H1 (cell line): ENCODE data around the gene CPA2. TPM values are rescaled to one million over a fixed set of nuclear protein-coding genes. Genes with fewer than 3 reads are reported as not detected.

ENCODE experiments used
- CTCF ChIA-PET: fragments of 300-600 bp; sonication (Branson Sonifier 250); formaldehyde crosslinking; loops from one replicate; lab custom pipeline; 2021; ENCODE audit not compliant: partially characterized antibody; lab: Charles Lee
- POLR2A ChIA-PET: fragments of 300-600 bp; sonication (Branson Sonifier 250); formaldehyde crosslinking; loops from one replicate; lab custom pipeline; 2021; ENCODE audit warnings: inconsistent platforms; ENCODE audit not compliant: partially characterized antibody; lab: Charles Lee
- DNase-seq, 2 experiments: peaks; one replicate each; pipeline versions ENCODE4 v3.0.0 to v3.0.0-alpha.2; 2010 to 2022; ENCODE audit warnings: low spot score in 2 of 2, low read depth in 1 of 2, mixed read lengths in 1 of 2
- FAIRE-seq: peaks from 2 replicates; lab custom pipeline; 2011; peaks lifted over from hg19 to GRCh38; lab: Jason Lieb, UNC
- H2AFZ ChIP-seq: 2 replicates; pipeline ENCODE4 v1.8.1; 2012; ENCODE audit warnings: low read length, inconsistent platforms
- H2AK5ac ChIP-seq: 2 replicates; pipeline ENCODE4 v1.6.1; 2013; ENCODE audit warnings: low read depth, low read length
- H2BK120ac ChIP-seq: replicated peaks from 2 replicates; pipeline ENCODE3; 2013; ENCODE audit warnings: low read depth, low read length, inconsistent platforms
- H2BK12ac ChIP-seq: 2 replicates; pipeline ENCODE4 v1.6.1; 2013; ENCODE audit warnings: low read depth, low read length
- H2BK15ac ChIP-seq: 2 replicates; pipeline ENCODE4 v1.6.1; 2013; ENCODE audit warnings: low read length
- H2BK20ac ChIP-seq: 2 replicates; pipeline ENCODE4 v1.6.1; 2013; ENCODE audit warnings: low read length
- H2BK5ac ChIP-seq: 2 replicates; pipeline ENCODE4 v1.6.1; 2013; ENCODE audit warnings: low read depth, low read length
- H3K14ac ChIP-seq: 2 replicates; pipeline ENCODE4 v1.6.1; 2013; ENCODE audit warnings: inconsistent platforms; ENCODE audit not compliant: insufficient read length
- H3K18ac ChIP-seq: 2 replicates; pipeline ENCODE4 v1.6.1; 2013; ENCODE audit warnings: low read length; ENCODE audit errors: extremely low read depth
- H3K23ac ChIP-seq: 2 replicates; pipeline ENCODE4 v1.6.1; 2013; ENCODE audit warnings: inconsistent platforms; ENCODE audit not compliant: insufficient read length
- H3K23me2 ChIP-seq: 2 replicates; pipeline ENCODE4 v1.6.1; 2013; ENCODE audit warnings: low read depth, low read length
- H3K27ac ChIP-seq: 2 replicates; pipeline ENCODE4 v1.6.1; 2011; ENCODE audit warnings: low read depth, low read length, inconsistent platforms
- H3K27me3 ChIP-seq, 4 experiments: replicated peaks in 1 of 4; 1 replicate in 1 of 4; 2 replicates in 3 of 4; pipeline versions ENCODE4 v1.6.1 to v1.8.1; 2011 to 2013; ENCODE audit warnings: low read length in 3 of 4, mild to moderate bottlenecking in 3 of 4, inconsistent platforms in 2 of 4, mixed read lengths in 2 of 4, moderate library complexity in 1 of 4; ENCODE audit not compliant: control insufficient read depth in 3 of 4, insufficient read depth in 3 of 4; ENCODE audit errors: extremely low read depth in 1 of 4
- H3K36me3 ChIP-seq, 4 experiments: 2 replicates each; pipeline versions ENCODE4 v1.6.1 to v1.8.1; 2011 to 2013; ENCODE audit warnings: mild to moderate bottlenecking in 4 of 4, low read length in 3 of 4, moderate library complexity in 2 of 4, control low read depth in 1 of 4, inconsistent platforms in 1 of 4; ENCODE audit not compliant: insufficient read depth in 4 of 4, control insufficient read depth in 2 of 4
- H3K4ac ChIP-seq: replicated peaks from 2 replicates; pipeline ENCODE3; 2013; ENCODE audit warnings: low read length, low read depth, mixed read lengths, inconsistent platforms; ENCODE audit not compliant: insufficient read length
- H3K4me1 ChIP-seq, 4 experiments: replicated peaks in 1 of 4; 1 replicate in 1 of 4; 2 replicates in 3 of 4; pipeline versions ENCODE4 v1.6.1 to v1.8.1; 2011 to 2013; ENCODE audit warnings: low read length in 3 of 4, inconsistent platforms in 2 of 4, mixed read lengths in 1 of 4; ENCODE audit not compliant: insufficient read depth in 4 of 4, control insufficient read depth in 3 of 4
- H3K4me2 ChIP-seq, 2 experiments: 2 replicates each; pipeline versions ENCODE4 v1.6.1 to v1.8.1; 2011 to 2013; ENCODE audit warnings: low read depth in 2 of 2, low read length in 2 of 2, control low read depth in 1 of 2, inconsistent platforms in 1 of 2, mild to moderate bottlenecking in 1 of 2; ENCODE audit not compliant: insufficient read depth in 1 of 2
- H3K4me3 ChIP-seq, 4 experiments: fragments of 200-600, 300-600 bp in 1 of 4; sonication (generic), shearing (Covaris generic), sonication (Bioruptor Twin) in 1 of 4; 2 replicates each; pipeline versions ENCODE4 v1.5.1 to v1.8.1; 2011 to 2016; ENCODE audit warnings: low read length in 4 of 4, low read depth in 3 of 4, control low read depth in 2 of 4, inconsistent platforms in 2 of 4, mild to moderate bottlenecking in 2 of 4, mixed read lengths in 1 of 4, moderate library complexity in 1 of 4; ENCODE audit not compliant: insufficient read depth in 2 of 4; ENCODE audit errors: extremely low read depth in 1 of 4
- H3K56ac ChIP-seq: replicated peaks from 2 replicates; pipeline ENCODE3; 2013; ENCODE audit warnings: low read depth, mild to moderate bottlenecking, mixed read lengths, low read length, inconsistent platforms; ENCODE audit not compliant: insufficient read length
- H3K79me1 ChIP-seq: 2 replicates; pipeline ENCODE4 v1.6.1; 2013; ENCODE audit warnings: low read depth, low read length, control low read depth
- H3K79me2 ChIP-seq, 2 experiments: 2 replicates each; pipeline versions ENCODE4 v1.6.1 to v1.8.1; 2012 to 2013; ENCODE audit warnings: low read length in 2 of 2, mild to moderate bottlenecking in 2 of 2, inconsistent platforms in 1 of 2; ENCODE audit not compliant: insufficient read depth in 2 of 2, control insufficient read depth in 1 of 2
- H3K9ac ChIP-seq, 4 experiments: replicated peaks in 1 of 4; 1 replicate in 1 of 4; 2 replicates in 3 of 4; pipeline versions ENCODE4 v1.6.1 to v1.8.1; 2011 to 2013; ENCODE audit warnings: low read depth in 3 of 4, low read length in 3 of 4, control low read depth in 2 of 4, mild to moderate bottlenecking in 2 of 4, moderate library complexity in 2 of 4, inconsistent platforms in 1 of 4; ENCODE audit errors: extremely low read depth in 1 of 4
- H3K9me3 ChIP-seq, 2 experiments: 2 replicates each; pipeline versions ENCODE4 v1.6.1 to v1.8.1; 2012 to 2013; ENCODE audit warnings: mild to moderate bottlenecking in 2 of 2, moderate library complexity in 2 of 2, control low read depth in 1 of 2, inconsistent platforms in 1 of 2, low read depth in 1 of 2, low read length in 1 of 2, mixed read lengths in 1 of 2; ENCODE audit not compliant: insufficient read depth in 2 of 2
- H4K20me1 ChIP-seq, 2 experiments: replicated peaks in 1 of 2; 2 replicates each; pipeline versions ENCODE3 to v1.8.1; 2011 to 2013; ENCODE audit warnings: inconsistent platforms in 2 of 2, low read length in 2 of 2, mild to moderate bottlenecking in 1 of 2; ENCODE audit not compliant: insufficient read depth in 2 of 2, control insufficient read depth in 1 of 2
- H4K5ac ChIP-seq: 2 replicates; pipeline ENCODE4 v1.6.1; 2013; ENCODE audit warnings: low read length, low read depth, mixed read lengths, inconsistent platforms; ENCODE audit not compliant: insufficient read length
- H4K8ac ChIP-seq: 2 replicates; pipeline ENCODE4 v1.8.0; 2013; ENCODE audit warnings: mild to moderate bottlenecking, moderate library complexity, low read length, inconsistent platforms; ENCODE audit not compliant: insufficient read depth; ENCODE audit errors: extremely low read depth
- H4K91ac ChIP-seq: replicated peaks from 2 replicates; pipeline ENCODE3; 2013; ENCODE audit warnings: low read length, mixed read lengths, inconsistent platforms; ENCODE audit not compliant: insufficient read length
- ASH2L ChIP-seq: fragments of 200-600, 300-600 bp; sonication (generic); IDR thresholded peaks from one replicate; pipeline ENCODE4 v1.7.1; 2017; ENCODE audit warnings: low read length
- RAD21 ChIP-seq, 2 experiments: IDR thresholded peaks in 1 of 2; conservative IDR thresholded peaks in 1 of 2; 2 replicates each; pipeline ENCODE4 v1.6.1; 2011; ENCODE audit warnings: low read depth in 2 of 2, low read length in 2 of 2, improper control_type of control experiment in 1 of 2, inconsistent platforms in 1 of 2, mild to moderate bottlenecking in 1 of 2, moderate library complexity in 1 of 2
- SIN3A ChIP-seq, 2 experiments: IDR thresholded peaks in 1 of 2; conservative IDR thresholded peaks in 1 of 2; 2 replicates each; pipeline ENCODE4 v1.6.1; 2011 to 2012; ENCODE audit warnings: low read length in 2 of 2, improper control_type of control experiment in 1 of 2, low read depth in 1 of 2, mild to moderate bottlenecking in 1 of 2
- TBP ChIP-seq: IDR thresholded peaks from 2 replicates; pipeline ENCODE4 v1.6.1; 2011; ENCODE audit warnings: low read depth, low read length, improper control_type of control experiment
- ZNF274 ChIP-seq: IDR thresholded peaks from 2 replicates; pipeline ENCODE4 v1.7.0; 2012; ENCODE audit warnings: low read length, borderline replicate concordance; ENCODE audit errors: extremely low read depth
- WGBS, 2 experiments: shearing (Covaris generic) in 1 of 2; methylation state at CpG; one replicate each; pipeline versions ENCODE4 v1.1.6 to v1.1.7; 2013 to 2015; ENCODE audit warnings: low lambda C conversion rate in 2 of 2, mixed read lengths in 2 of 2, inconsistent platforms in 1 of 2, low coverage in 1 of 2, missing lambda C conversion rate in 1 of 2; ENCODE audit not compliant: insufficient replicate concordance in 2 of 2, insufficient coverage in 1 of 2, insufficient read length in 1 of 2; ENCODE audit errors: extremely low coverage in 1 of 2, missing lambda C conversion rate in 1 of 2; 5-methylcytosine and 5-hydroxymethylcytosine counted together
- polyA plus RNA-seq, 7 experiments: library from polyadenylated mRNA; depleted of rRNA in 3 of 7; stranded (reverse) in 5 of 7; unstranded in 2 of 7; fragments of >200 nt in 5 of 7; fragments of 200-250 nt in 2 of 7; gene quantifications; 1 replicate in 5 of 7; 2 replicates in 1 of 7; 4 replicates in 1 of 7; pipeline versions ENCODE4 v1.2.1 to v1.2.3, GENCODE V29; 2011 to 2013; ENCODE audit warnings: missing spikeins in 2 of 7, mixed read lengths in 2 of 7
- total RNA-seq: library from RNA; stranded (reverse); fragmentation: NEBNext Ultra II Directional; extraction: Animal tissue kit (Norgen Biotek cat#: 25700); gene quantifications from 2 replicates; pipeline ENCODE4 v1.2.1, GENCODE V29; 2021

CPA2 gene
- total and polyA plus RNA-seq, 2 of the 8 experiments (the other 6 are each of a cell fraction or from before 2014, with no cell fraction given): 0.21 TPM; not detected in 1

- H3K4me3 ChIP-seq: no peak overlapping the region
Observed at GRCh38 chr7:130303982-130304381, 37.3 kb downstream of the CPA2 start.

More at GRCh38 chr7:130303982-130304381, 37.3 kb downstream of the CPA2 start:
- Histone ChIP-seq H2BK5ac (no peak overlapping the region), H2BK15ac (no peak overlapping the region), H4K5ac (no peak overlapping the region), H3K23ac (no peak overlapping the region), H3K4ac (no peak overlapping the region), H3K9me3 (no peaks in the 10 kb centered on the region), H2AK5ac (no peak overlapping the region), H4K20me1 (no peaks in the 10 kb centered on the region), H3K4me2 (no peak overlapping the region), H2BK20ac (no peak overlapping the region), H3K23me2 (no peaks in the 10 kb centered on the region), H3K79me2 (no peaks in the 10 kb centered on the region), H3K27me3 (no peaks in the 10 kb centered on the region), H2BK120ac (no peak overlapping the region), H3K36me3 (no peaks in the 10 kb centered on the region), H3K27ac (no peak overlapping the region), H3K14ac (no peak overlapping the region), H2BK12ac (no peak overlapping the region), H2AFZ (no peak overlapping the region), H3K4me1 (no peaks in the 10 kb centered on the region), H4K8ac (no peak overlapping the region), H3K18ac (no peak overlapping the region), H3K79me1 (no peaks in the 10 kb centered on the region), H4K91ac (no peak overlapping the region), H3K9ac (no peak overlapping the region), H3K56ac (no peak overlapping the region)
- ChIA-PET POLR2A (no interaction called here), CTCF (no interaction called here)
- FAIRE-seq: no peak
- WGBS, 2 experiments: 91% methylated on average over 5 of the region's 5 CpGs; no CpG with 5 or more reads in 1 of the 2 experiments
- TF ChIP-seq ASH2L (no peak), ZNF274 (no peak), TBP (no peak), RAD21 (IDR thresholded peaks at IDR 0.05 in 1 of 2, conservative IDR thresholded peaks at IDR 0.05 in 1 of 2; ENCODE audit: low read depth in 2 of 2, low read length in 2 of 2) (no peak), SIN3A (conservative IDR thresholded peaks at IDR 0.05 in 1 of 2, IDR thresholded peaks at IDR 0.05 in 1 of 2; ENCODE audit: low read depth in 1 of 2, low read length in 2 of 2) (no peak)
- DNase-seq: no peak
